Testis (tissue), 3 donors: ENCODE data around the gene ASTN1. TPM values are rescaled to one million over a fixed set of nuclear protein-coding genes. Genes with fewer than 3 reads are reported as not detected.

ENCODE experiments used
- DNase-seq: peaks from one replicate; pipeline ENCODE4 v3.0.0-alpha.2; 2019
- H3K27ac ChIP-seq, 2 donors: fragments of 200-600 bp; sonication (generic); one replicate each; pipeline ENCODE4 v1.5.1; 2019
- H3K27me3 ChIP-seq: fragments of 200-600 bp; sonication (generic); one replicate; pipeline ENCODE4 v1.5.1; 2019
- H3K36me3 ChIP-seq: fragments of 200-600 bp; sonication (generic); one replicate; pipeline ENCODE4 v1.5.1; 2017; ENCODE audit warnings: low read depth; ENCODE audit errors: missing control alignments
- H3K4me1 ChIP-seq: fragments of 200-600 bp; sonication (generic); one replicate; pipeline ENCODE4 v1.5.1; 2019
- H3K4me3 ChIP-seq, 2 donors: fragments of 200-600 bp; sonication (generic); one replicate each; pipeline ENCODE4 v1.5.1; 2017 to 2019
- H3K9me3 ChIP-seq: fragments of 200-600 bp; sonication (generic); one replicate; pipeline ENCODE4 v1.5.1; 2017
- CTCF ChIP-seq, 3 experiments: fragments of 450-650 bp in 2 of 3; fragments of 200-600 bp in 1 of 3; sonication (generic) in 1 of 3; IDR thresholded peaks; one replicate each; pipeline ENCODE4 v1.5.1; 2016 to 2019; ENCODE audit warnings: antibody characterized with exemption in 3 of 3, mild to moderate bottlenecking in 2 of 3, moderate library complexity in 1 of 3
- POLR2A ChIP-seq: fragments of 450-650 bp; IDR thresholded peaks from one replicate; pipeline ENCODE4 v1.6.1; 2017; ENCODE audit warnings: antibody characterized with exemption, mild to moderate bottlenecking, moderate library complexity
- WGBS, 2 donors: methylation state at CpG; one replicate each; pipeline ENCODE4 v1.1.5; 2018; 5-methylcytosine and 5-hydroxymethylcytosine counted together
- intact Hi-C: fragments of 100-400 bp; cut with DNase I; formaldehyde crosslinking; loops from one replicate; pipeline ENCODE4 v1.15.1; 2023; ENCODE audit warnings: low total_unique reads
- polyA plus RNA-seq: library from polyadenylated mRNA; stranded (reverse); fragments of 350-450 nt; fragmentation: Illumina TruSeq; extraction: RNeasy Lipid Tissue Mini Kit (QIAGEN cat#74804); gene quantifications from one replicate; pipeline ENCODE4 v1.2.3, GENCODE V29; 2014; ENCODE audit warnings: low read depth, low replicate concordance; ENCODE audit not compliant: insufficient read depth
- total RNA-seq, 2 donors: library from RNA; depleted of rRNA; stranded (reverse); fragments of >200 nt; gene quantifications; one replicate each; pipeline ENCODE4 v1.2.3, GENCODE V29; 2016

The ASTN1 gene
- total and polyA plus RNA-seq, 3 donors from 2014 or later: 1.2 to 2.7 (median 2.1) TPM

DNA sequence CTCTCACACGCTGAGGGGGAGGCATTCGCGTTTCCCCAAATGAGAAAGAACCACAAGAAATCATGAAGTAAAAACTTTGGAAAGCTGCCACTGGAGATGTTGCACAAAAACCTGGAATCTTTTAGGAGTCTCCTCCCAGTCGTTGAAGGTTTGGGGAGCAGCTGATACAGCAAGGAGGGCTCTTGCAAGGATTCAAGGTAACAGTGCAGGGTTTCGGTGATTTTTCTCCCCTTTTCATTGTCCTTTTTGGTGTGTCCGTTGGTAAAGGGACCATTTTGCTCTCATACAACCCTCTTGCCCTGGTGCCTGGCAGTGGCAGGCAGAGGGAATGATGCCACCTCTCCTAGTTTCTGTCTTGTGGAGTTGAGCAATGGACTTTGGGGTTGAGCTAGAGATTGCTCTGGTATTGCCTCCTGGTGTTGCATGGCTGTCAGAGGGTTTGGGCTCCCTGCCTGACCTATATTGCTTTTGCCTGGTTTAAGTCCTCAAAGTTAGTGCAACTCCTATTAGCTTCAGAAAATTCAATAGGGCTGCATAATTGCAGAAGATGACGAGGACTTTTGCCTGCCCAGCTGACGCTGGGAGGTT is 7.1 kb upstream of the ASTN1 start:
- Histone ChIP-seq H3K4me1 (no peaks in the 10 kb centered on the region), H3K27ac (no peak overlapping the region), H3K4me3 (peak overlapping the region; percentile 22 to 34), H3K36me3 (no peaks in the 10 kb centered on the region), H3K27me3 (no peaks in the 10 kb centered on the region), H3K9me3 (no peaks in the 10 kb centered on the region)
- intact Hi-C loops: loop anchor here (10.0 kb wide), 1 partner anchor 277 kb away; no protein-coding TSS in a partner anchor
- no peak for DNase-seq
- 13 to 20% methylated on average over 7 to 8 of the region's 8 CpGs for WGBS, 2 donors
- TF ChIP-seq POLR2A: no peak
- TF ChIP-seq CTCF (IDR thresholded peaks at IDR 0.05): no peak

- TF ChIP-seq POLR2A (no peak), CTCF (IDR thresholded peaks at IDR 0.05) (no peak)
- whole genome bisulfite sequencing, 2 donors: 2% methylated on average over 24 to 49 of the region's 49 CpGs
- Histone ChIP-seq H3K4me1 (no peaks in the 10 kb centered on the region), H3K4me3 (peak within 1 kb of the TSS; percentile 22 to 34), H3K27me3 (no peaks in the 10 kb centered on the region), H3K9me3 (no peaks in the 10 kb centered on the region), H3K27ac (no peak within 1 kb of the TSS), H3K36me3 (no peaks in the 10 kb centered on the region)
- DNase-seq: peak; percentile 66
- intact Hi-C loops: loop anchor here (10.0 kb wide), 1 partner anchor 276 kb away; no protein-coding TSS in a partner anchor
Observed at GRCh38 chr1:177170756-177171535, 6.4 kb upstream of the ASTN1 start, which contains the start of gene BRINP2. TSS of gene BRINP2 (plus strand) at chr1:177170958. CDS start at chr1:177229877, 58,919 bp downstream.

GRCh38 chr1:177165069-177165439 is 542 bp upstream of the ASTN1 start:
- TF ChIP-seq CTCF (IDR thresholded peaks at IDR 0.05) (no peak), POLR2A (no peak)
- Histone ChIP-seq H3K9me3 (no peaks in the 10 kb centered on the region), H3K4me3 (peak overlapping the region in 1 of 2 donors; percentile 47), H3K36me3 (no peaks in the 10 kb centered on the region), H3K27me3 (no peaks in the 10 kb centered on the region), H3K4me1 (peaks cover 3% of the 10 kb centered on the region), H3K27ac (no peak overlapping the region)
- WGBS, 2 donors: 3 to 4% methylated on average over 9 of the region's 9 CpGs
- no peak for DNase-seq
- intact Hi-C loops: no loop called here

DNA sequence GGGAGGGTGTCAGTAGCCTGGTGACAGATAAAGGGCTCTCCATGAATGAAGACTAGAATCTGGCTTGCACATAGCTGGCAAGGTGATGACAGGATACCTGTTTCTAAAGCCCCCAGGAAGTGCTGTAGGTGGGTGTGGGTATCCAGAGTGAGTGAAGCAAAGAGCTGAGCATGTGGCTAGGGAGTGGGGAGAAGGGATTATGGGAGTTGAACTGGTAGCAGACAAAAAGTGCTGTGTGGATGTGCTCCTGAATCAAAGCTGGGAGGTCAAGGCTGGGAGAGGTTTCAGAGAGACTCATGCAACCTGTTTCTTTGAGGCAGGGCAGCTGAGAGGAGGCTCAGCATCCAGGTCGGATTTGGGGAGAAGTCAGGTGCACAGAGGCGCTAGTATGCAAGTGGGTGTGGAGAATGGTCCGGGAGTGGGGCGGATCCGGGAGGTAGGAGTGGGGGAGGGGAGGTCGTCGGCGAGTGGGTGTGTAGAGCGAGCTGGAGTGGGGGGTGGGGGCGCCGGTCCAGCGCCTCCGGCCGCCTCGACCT is 600 bp downstream of the ASTN1 start:
- H3K36me3 ChIP-seq: no peaks in the 10 kb centered on the region
- WGBS, 2 donors: 0 to 5% methylated on average over 1 to 15 of the region's 15 CpGs
- H3K27ac ChIP-seq: no peak overlapping the region
- peaks cover 3% of the 10 kb centered on the region for H3K4me1 ChIP-seq
- H3K4me3 ChIP-seq: peak overlapping the region; percentile 25 to 47
- DNase-seq: no peak
- intact Hi-C loops: no loop called here
- TF ChIP-seq CTCF (IDR thresholded peaks at IDR 0.05): no peak
- H3K9me3 ChIP-seq: no peaks in the 10 kb centered on the region
- H3K27me3 ChIP-seq: no peaks in the 10 kb centered on the region
